Fibroblast of skin of right biceps (primary cell): ENCODE measurements around the gene COL27A1.

Experiments
- DNase-seq: peaks from one replicate; pipeline ENCODE4 v3.0.0-alpha.2; 2013

Gene COL27A1

GRCh38 chr9:114347675-114348074 lies 192.3 kb downstream of the COL27A1 start:
- DNase-seq, result no peak

DNA sequence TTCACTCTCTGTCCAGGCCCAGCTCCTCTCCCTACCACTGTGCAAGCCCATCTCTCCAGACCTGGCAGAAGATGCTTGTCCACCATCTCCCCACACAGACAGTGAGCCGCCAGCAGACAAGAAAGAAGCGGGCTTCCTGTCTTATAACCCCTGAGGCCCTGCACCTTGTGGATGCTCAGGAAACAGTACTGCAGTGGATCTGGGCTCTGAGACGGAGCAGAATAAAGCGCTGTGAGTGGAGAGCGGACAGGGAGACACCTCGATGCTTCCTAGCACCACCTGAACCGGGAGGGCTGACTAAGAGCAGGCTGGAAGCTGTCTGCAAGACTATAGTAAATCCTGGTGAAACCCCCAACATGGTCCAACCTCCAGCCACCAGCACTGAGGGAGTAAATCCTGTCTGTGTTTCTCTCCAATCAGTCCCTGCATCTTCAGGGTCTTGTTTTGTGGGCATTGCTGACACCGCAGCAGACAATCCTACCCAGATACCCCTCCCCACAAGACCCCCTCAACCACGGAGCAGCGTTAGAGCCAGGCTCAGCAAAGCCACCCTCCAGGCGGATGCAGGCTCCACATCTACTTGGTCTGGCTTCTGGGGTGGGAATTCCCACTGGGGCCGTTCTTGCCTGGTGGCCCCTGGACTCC lies 193.0 kb downstream of the COL27A1 start:
- no peak for DNase-seq

- DNase-seq, result peak; percentile 99
Observed at GRCh38 chr9:114348906-114349482, 193.7 kb downstream of the COL27A1 start.

DNA sequence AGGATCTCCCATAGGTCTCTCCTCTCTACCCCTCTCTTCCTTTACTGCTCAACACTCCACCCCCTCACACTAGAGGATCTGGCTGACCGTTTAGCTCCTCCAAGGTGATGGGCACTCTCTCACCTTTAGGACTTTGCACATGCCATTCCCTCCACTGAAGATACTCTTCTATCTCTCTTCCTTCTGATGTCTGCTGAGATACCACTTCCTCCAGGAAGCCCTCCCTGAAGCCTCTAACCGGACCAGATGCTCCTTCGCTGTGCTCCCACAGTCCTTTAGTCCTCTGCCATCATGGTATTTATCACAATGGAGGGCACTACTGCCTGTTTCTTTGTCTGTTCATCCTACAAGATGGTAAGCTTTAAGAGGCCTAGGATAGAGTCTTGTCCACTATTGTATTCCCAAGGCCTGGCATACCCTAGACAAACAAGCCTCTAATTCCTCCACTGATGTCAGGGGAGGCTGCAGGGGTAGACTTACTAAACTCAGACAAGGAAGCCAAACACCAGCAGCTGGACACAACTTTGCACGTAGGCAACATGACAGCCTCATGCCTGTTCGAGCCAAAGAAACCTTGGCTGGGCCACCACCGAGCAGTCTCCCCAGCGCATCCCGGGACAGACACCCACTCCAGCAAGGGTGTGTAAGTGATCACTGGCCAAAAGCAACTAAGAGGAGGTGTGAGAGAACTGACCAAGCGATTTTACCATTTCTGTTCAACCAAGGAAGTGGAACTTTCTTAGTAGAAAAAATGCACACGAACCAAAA lies 194.6 kb downstream of the COL27A1 start:
- no peak for DNase-seq

- DNase-seq, result no peak
Observed at GRCh38 chr9:114350636-114351401, 195.5 kb downstream of the COL27A1 start.

GRCh38 chr9:114351932-114352331 lies 196.6 kb downstream of the COL27A1 start:
- DNase-seq, result no peak

GRCh38 chr9:114355821-114356220 lies 200.5 kb downstream of the COL27A1 start:
- DNase-seq, result no peak

GRCh38 chr9:114356792-114357191 lies 201.5 kb downstream of the COL27A1 start:
- DNase-seq, result no peak

DNA sequence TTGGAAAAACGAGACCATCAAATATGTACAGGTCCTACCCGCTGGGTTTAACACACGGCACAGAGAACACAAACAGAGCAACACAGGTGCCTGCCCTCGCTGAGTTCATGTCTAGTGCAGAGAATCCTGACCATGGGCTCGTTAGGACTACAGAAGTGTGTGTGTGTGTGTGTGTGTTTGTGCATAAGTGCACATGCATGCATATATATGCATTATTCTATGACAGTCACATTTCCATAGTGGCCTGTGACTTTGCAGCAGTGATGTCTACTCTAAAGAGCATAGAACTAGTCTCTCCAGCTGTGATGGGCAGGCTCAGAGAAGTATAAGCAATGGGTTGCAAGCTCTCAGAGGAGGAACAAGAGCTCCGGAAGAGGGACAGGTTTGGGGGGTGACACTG lies 202.0 kb downstream of the COL27A1 start:
- DNase-seq, result no peak

GRCh38 chr9:114357911-114358328 lies 202.6 kb downstream of the COL27A1 start:
- no peak for DNase-seq

DNA sequence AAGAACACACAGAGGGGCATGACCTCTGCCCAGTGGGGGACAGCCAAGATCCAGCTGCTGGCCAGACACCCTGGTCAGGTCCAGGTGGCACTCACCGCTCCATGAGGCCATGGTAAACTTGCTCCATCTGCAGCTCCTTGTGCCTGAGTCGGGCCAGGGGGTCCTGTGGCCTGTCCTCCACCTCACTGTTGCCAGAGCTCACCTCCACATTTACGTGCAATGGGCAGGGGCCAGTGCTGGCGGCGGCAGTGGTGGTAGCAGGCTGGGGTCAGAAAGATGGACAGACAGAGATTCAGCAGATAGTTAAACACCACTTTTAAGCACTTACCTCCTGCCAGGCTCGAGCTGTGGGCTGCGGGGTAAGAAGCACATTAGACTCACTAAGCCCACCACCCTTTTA lies 204.5 kb downstream of the COL27A1 start:
- no peak for DNase-seq

DNA sequence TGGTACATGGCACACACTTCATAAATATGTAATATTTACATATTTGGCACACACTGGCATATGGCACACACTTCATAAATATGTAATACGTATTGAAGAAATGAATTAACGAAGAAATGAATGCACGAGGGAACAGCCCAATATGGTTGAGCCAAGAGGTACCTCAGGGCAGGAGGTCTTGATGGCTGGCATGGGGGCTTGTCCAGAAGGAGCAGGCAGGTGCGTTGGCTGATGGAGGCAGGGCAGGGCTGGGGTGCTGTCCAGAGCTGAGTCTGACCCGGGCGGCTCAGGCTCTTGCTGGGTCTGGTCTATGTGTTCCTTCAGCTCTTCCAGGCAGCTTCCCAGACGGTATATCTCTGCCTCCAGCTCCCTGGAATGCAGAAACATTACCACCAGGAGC lies 206.2 kb downstream of the COL27A1 start:
- DNase-seq, result no peak
